Ramos (cell line): ENCODE results near the gene STARD9.
"Not testable (repeated sequence)": the region's sequence is repeated elsewhere in the genome, so short reads cannot be mapped to it uniquely, and the experiment has no call there.

Source experiments
- in situ Hi-C: fragments of 300-500 bp; cut with MboI; formaldehyde crosslinking; loops from one replicate; pipeline ENCODE4 v1.14.3; 2022; ENCODE audit warnings: low sequenced_read_pairs; ENCODE audit not compliant: unreplicated experiment

STARD9 gene

DNA sequence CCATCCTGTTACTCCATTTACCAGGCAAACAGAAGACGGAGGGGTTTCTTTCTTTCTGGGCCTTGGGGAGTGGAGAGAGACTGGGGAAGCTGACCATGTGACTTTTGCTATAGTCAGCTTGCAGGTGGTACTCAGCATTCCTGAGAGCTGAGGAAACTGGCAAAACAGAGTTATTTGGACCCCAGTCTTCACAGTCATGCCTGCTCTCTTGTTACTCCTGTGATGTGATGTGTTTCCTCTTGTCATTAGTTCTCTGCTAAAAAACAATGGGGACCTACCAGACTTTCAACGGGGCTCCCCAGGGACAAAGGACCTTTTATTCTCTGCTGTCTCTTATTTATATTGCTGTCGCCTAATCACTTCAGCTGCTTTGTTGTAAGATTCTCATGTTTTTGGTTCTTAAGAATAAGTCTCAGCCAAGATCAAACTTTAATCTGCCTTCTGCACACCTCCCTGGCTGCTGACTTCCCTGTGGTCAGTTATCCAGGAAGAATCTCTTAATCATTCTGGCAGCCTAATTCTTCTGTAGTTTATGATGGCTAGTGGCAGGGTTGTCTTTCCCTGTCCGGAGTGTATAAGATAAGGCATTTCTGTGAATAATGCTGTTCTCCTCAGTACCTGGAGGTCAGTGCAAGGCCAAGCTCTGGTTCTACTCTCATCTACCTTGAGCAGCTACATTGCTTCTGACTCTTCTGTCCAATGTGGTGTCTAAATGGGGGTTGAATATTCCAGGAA, 8.8 kb downstream of the STARD9 start:
- in situ Hi-C loops, result no loop called here

- in situ Hi-C loops, result no loop called here
Observed at GRCh38 chr15:42590619-42591237, 15.3 kb downstream of the STARD9 start.

GRCh38 chr15:42591238-42591934, 16.0 kb downstream of the STARD9 start:
- in situ Hi-C loops, result no loop called here

DNA sequence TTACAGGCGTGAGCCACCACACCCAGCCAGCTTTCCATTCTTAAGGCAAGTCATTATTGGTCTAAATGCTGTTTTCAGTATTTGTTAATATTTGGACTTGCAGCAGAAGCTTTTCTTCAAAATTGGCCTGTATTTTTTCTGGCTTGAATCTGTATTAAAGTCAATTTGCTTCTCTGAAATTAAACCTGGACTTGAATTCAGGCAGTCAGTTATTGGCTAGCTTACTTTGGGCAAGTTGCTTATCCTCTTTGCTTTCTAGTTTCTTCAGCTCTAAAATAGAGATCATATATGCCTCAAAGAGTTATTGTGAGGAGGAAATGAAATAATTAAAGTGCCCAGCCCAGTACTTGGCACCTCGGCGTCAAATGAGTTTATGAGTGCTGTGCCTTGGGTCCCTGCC, 17.3 kb downstream of the STARD9 start:
- in situ Hi-C loops, result no loop called here

- in situ Hi-C loops, result no loop called here
Observed at GRCh38 chr15:42593143-42593542, 17.7 kb downstream of the STARD9 start.

DNA sequence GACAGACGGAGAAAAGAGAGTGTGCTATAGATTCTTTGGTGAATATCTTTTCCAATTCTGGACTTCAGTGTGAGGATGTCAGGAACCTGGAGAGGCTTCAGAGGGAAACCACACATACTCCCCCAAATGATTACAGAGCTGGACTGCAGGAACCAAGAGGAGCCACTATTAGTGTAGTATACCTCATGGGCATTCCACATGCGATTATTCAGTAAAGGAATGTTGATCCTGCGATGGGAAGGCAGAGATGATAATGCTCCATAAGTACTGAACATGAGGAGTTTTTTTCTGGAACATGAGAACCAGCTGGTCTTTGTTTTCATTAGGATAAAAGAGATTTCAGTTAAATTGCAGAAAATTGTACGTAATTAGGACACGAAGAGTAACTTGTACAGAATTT, 18.7 kb downstream of the STARD9 start:
- in situ Hi-C loops, result no loop called here

- in situ Hi-C loops, result no loop called here
Observed at GRCh38 chr15:42595626-42596240, 20.3 kb downstream of the STARD9 start.

DNA sequence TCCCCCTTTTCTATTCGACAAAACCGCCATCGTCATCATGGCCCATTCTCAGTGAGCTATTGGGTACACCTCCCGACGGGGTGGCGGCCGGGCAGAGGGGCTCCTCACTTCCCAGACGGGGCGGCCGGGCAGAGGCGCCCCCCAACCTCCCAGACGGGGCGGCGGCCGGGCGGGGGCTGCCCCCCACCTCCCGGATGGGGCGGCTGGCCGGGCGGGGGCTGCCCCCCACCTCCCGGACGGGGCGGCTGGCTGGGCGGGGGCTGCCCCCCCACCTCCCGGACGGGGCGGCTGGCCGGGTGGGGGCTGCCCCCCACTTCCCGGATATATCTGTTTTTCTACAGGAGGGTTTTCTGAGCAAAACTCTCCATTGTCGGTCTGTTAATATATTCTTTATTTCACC, 25.9 kb downstream of the STARD9 start:
- in situ Hi-C loops, result not testable (repeated sequence)

DNA sequence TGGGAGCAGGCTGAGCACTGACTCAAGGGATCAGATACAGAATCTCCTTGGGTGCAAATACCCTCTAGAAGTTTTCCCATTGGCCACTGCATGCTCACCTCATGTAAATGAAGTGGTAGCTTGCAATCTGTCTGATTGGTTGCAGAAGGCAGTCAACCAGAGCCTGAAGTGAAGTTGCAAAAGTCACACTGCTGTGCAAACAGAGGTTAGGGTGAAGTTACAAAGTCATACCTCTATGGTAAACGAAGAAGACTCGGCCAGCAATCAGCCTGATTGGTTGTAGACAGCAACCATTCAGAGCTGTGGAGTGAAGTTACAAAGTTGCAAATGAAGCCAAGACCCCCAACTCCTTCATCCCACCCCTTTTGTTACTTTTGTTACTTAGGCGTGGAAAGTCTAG, 27.1 kb downstream of the STARD9 start:
- in situ Hi-C loops, result no loop called here

DNA sequence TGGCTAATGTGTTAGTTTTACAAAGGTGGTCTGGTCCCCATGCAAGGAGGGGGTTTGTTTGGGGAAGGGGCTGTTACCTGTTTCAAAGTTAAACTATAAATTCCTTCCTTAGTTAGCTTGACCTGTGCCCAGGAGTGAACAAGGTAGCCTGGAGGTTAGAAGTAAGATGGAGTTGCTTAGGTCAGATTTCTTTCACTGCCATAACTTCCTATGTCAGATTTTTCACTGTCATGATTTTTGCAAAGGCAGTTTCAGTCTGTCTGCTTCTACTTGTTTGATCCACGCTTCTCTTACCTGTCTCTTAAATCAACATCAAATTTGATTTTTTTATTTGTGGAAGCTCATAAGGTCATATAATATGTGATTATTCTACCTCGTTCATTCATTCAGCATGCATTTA, 28.6 kb downstream of the STARD9 start:
- in situ Hi-C loops, result no loop called here

DNA sequence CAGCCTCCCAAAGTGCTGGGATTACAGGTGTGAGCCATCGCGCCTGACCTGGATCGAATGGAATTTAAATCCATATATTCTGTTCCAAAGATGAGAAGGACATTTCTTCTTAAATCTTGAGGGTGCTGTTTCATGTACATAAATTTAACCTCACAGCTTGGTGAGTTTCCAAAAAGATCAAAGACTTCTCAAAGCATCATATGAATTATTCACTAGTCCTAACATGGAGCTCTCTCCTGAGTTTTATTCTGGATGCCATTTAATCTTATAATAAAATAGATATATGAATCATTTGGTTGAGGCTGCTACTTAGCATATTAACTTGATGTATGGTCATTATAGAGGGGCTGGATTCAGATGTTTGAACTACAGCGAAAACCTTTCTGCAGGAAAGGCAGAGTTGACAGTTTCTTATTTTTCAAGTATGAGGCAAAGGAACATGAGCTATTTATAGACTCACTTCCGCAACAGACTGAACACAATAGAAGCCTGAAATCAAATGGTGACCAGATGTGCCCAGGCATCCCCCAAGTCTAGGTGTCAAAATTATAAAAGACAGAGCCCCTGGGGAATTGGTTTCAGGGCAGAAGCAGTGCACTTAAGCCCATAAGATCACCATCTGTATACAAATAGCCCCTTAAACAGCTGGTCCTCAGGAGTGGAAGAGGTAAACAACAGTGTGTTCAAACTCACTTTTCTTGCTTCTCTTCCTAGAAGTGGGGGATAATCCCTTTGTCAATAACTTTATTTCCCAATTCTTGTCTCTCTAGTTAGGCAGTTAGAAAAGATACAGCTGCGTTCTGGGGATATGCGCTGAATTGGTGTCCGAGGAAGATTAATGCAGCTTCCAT, 29.7 kb downstream of the STARD9 start:
- in situ Hi-C loops, result no loop called here

GRCh38 chr15:42605796-42606195, 30.4 kb downstream of the STARD9 start:
- in situ Hi-C loops, result no loop called here

DNA sequence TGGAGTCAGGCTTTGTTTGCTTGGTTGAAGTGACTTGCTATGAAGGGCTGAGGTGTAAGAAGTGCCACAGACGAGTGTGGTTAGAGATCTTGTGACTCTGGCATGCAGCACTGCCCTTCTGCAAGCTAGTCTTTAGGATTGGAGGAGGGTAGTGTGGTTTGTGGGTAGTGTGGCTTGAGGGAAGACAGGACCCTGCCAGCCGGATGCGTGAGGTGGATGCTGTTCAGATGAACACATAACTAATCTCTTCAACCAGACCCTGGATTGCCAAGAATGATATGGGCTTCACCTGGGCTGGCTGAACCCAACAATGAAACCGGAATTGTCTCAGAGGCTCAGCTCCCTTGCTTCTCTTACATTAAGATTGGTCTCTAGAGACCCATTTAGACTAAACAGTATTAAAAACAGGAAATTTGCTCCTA, 32.7 kb downstream of the STARD9 start:
- in situ Hi-C loops, result no loop called here

DNA sequence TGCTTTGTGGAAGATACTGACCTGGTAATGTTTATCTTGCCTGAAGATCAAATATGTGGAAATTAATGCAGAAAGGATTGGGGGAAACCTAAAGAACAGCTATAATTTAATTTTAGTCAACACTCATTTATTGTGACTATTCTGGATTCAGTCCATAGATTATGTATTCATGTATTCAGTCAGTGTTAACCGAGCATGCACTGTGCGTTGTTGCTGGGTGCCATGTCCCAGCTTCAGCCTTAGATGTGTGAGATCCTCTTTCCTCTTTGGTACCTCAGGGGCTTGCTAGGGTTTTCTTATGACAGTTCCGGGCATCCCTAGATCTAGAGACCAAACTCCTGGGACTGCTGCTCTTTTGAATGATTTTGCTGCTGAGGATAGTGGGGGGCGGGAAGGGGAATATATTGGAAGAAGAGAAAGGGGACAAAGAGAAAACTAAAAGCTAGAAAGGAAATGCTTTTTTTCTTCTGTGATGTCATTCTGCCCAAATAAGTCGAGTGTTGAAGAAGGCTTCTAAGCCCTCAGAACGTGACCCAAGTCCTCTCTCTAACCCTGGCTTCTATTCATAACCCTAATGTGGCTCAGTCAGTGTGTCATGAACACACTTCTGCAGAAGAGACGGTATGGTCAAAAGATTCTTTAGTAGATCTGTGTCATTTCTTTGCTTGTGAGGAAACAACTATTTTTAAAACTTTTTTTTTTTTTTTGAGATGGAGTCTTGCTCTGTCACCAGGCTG, 33.5 kb downstream of the STARD9 start:
- in situ Hi-C loops, result no loop called here

DNA sequence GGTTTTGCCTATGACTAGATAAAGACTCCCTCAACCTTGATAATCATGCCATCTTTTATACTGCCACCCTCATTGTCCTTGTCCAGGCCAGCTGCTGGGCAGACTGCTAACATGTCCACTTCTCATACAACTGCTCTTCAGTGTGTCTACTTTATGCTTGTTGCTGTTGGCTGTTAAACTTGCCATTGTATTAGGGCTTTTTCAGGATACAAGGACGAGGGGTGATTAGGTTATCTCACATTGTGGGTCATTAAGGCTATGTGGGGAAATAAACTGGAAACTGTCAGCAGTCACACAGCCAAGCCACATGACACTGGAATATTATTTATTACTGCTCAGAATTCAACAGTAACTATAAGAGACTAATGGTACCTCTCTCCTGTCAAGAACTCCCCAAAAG, 36.1 kb downstream of the STARD9 start:
- in situ Hi-C loops, result no loop called here

GRCh38 chr15:42612367-42612912, 37.0 kb downstream of the STARD9 start:
- in situ Hi-C loops, result no loop called here

- in situ Hi-C loops, result no loop called here
Observed at GRCh38 chr15:42616107-42616506, 40.7 kb downstream of the STARD9 start.

- in situ Hi-C loops, result no loop called here
Observed at GRCh38 chr15:42619656-42620371, 44.4 kb downstream of the STARD9 start.

- in situ Hi-C loops, result no loop called here
Observed at GRCh38 chr15:42621386-42621785, 46.0 kb downstream of the STARD9 start.
